CD14-positive monocyte (primary cell): Measurements from ENCODE around the gene HP1BP3. TPM values are rescaled to one million over a fixed set of nuclear protein-coding genes. Genes with fewer than 3 reads are reported as not detected.

Experiments
- DNase-seq, 3 donors: peaks; one replicate each; pipeline ENCODE4 v3.0.0-alpha.2; 2011 to 2022
- H2AFZ ChIP-seq: 2 replicates; pipeline ENCODE4 v1.6.0; 2012; ENCODE audit warnings: mild to moderate bottlenecking, low read depth, low read length, inconsistent platforms; ENCODE audit not compliant: insufficient read depth, poor library complexity, severe bottlenecking
- H3K27ac ChIP-seq, 2 donors: 1 replicate in 1 of 2; 2 replicates in 1 of 2; pipeline ENCODE4 v1.5.1; 2012 to 2013; ENCODE audit warnings: low read length in 2 of 2, control low read depth in 1 of 2, inconsistent platforms in 1 of 2, low read depth in 1 of 2, mild to moderate bottlenecking in 1 of 2
- H3K27me3 ChIP-seq, 2 donors: one replicate each; pipeline versions ENCODE4 v1.6.0 to v1.6.1; 2011 to 2013; ENCODE audit warnings: low read length in 2 of 2; ENCODE audit not compliant: control insufficient read depth in 2 of 2, insufficient read depth in 2 of 2
- H3K36me3 ChIP-seq, 2 donors: replicated peaks in 1 of 2; 1 replicate in 1 of 2; 2 replicates in 1 of 2; pipeline versions ENCODE4 v1.5.1 to v1.6.1; 2012 to 2013; ENCODE audit warnings: low read length in 2 of 2, control low read depth in 1 of 2, inconsistent platforms in 1 of 2, mild to moderate bottlenecking in 1 of 2; ENCODE audit not compliant: insufficient read depth in 2 of 2, control insufficient read depth in 1 of 2
- H3K4me1 ChIP-seq, 2 donors: 1 replicate in 1 of 2; 2 replicates in 1 of 2; pipeline versions ENCODE4 v1.5.1 to v1.6.1; 2012 to 2013; ENCODE audit warnings: low read length in 2 of 2, control low read depth in 1 of 2, inconsistent platforms in 1 of 2, mild to moderate bottlenecking in 1 of 2, moderate library complexity in 1 of 2; ENCODE audit not compliant: insufficient read depth in 2 of 2, control insufficient read depth in 1 of 2
- H3K4me2 ChIP-seq: replicated peaks from 2 replicates; pipeline ENCODE3; 2012; ENCODE audit warnings: low read length, moderate library complexity, mild to moderate bottlenecking; ENCODE audit not compliant: poor library complexity, severe bottlenecking; ENCODE audit errors: extremely low read depth
- H3K4me3 ChIP-seq, 3 experiments: fragments of 200-600 bp in 1 of 3; sonication (generic) in 1 of 3; replicated peaks in 1 of 3; 1 replicate in 2 of 3; 2 replicates in 1 of 3; pipeline ENCODE4 v1.5.1; 2011 to 2013; ENCODE audit warnings: low read length in 3 of 3, mild to moderate bottlenecking in 3 of 3, control low read depth in 2 of 3, low read depth in 2 of 3, inconsistent platforms in 1 of 3, moderate library complexity in 1 of 3
- H3K79me2 ChIP-seq: 2 replicates; pipeline ENCODE4 v1.6.0; 2012; ENCODE audit warnings: mild to moderate bottlenecking, control low read depth, inconsistent platforms, low read length, moderate library complexity; ENCODE audit not compliant: insufficient read depth
- H3K9ac ChIP-seq: 2 replicates; pipeline ENCODE4 v1.6.0; 2017; ENCODE audit warnings: low read length, mild to moderate bottlenecking; ENCODE audit not compliant: insufficient read depth, poor library complexity, severe bottlenecking
- H3K9me3 ChIP-seq, 2 donors: replicated peaks in 1 of 2; 1 replicate in 1 of 2; 2 replicates in 1 of 2; pipeline versions ENCODE4 v1.5.1 to v1.6.1; 2012 to 2013; ENCODE audit warnings: low read length in 2 of 2, control low read depth in 1 of 2; ENCODE audit not compliant: control insufficient read depth in 1 of 2, insufficient read depth in 1 of 2
- H4K20me1 ChIP-seq: 2 replicates; pipeline ENCODE4 v1.6.0; 2012; ENCODE audit warnings: mild to moderate bottlenecking, low read length, control low read depth, moderate library complexity; ENCODE audit not compliant: insufficient read depth
- H3K27ac Mint-ChIP-seq, 7 donors: one replicate each; pipeline ENCODE4 v1.8.0; 2020; ENCODE audit warnings: mild to moderate bottlenecking in 7 of 7, mixed read lengths in 7 of 7, moderate library complexity in 6 of 7, inconsistent platforms in 2 of 7
- H3K27me3 Mint-ChIP-seq, 3 donors: one replicate each; pipeline ENCODE4 v1.8.0; 2021 to 2022; ENCODE audit warnings: low read depth in 3 of 3, mild to moderate bottlenecking in 3 of 3, mixed read lengths in 3 of 3, moderate library complexity in 3 of 3, inconsistent platforms in 1 of 3
- H3K36me3 Mint-ChIP-seq, 2 donors: one replicate each; pipeline ENCODE4 v1.8.0; 2020; ENCODE audit warnings: mixed read lengths in 2 of 2, inconsistent platforms in 1 of 2, mild to moderate bottlenecking in 1 of 2
- H3K4me1 Mint-ChIP-seq: one replicate; pipeline ENCODE4 v1.8.0; 2020; ENCODE audit warnings: mild to moderate bottlenecking, mixed read lengths
- H3K4me3 Mint-ChIP-seq, 2 donors: one replicate each; pipeline ENCODE4 v1.8.0; 2020; ENCODE audit warnings: mild to moderate bottlenecking in 2 of 2, mixed read lengths in 2 of 2, moderate library complexity in 1 of 2
- H3K9me3 Mint-ChIP-seq, 7 donors: one replicate each; pipeline ENCODE4 v1.8.0; 2020 to 2022; ENCODE audit warnings: mixed read lengths in 7 of 7, mild to moderate bottlenecking in 6 of 7, moderate library complexity in 6 of 7, inconsistent platforms in 2 of 7
- WGBS: methylation state at CpG from one replicate; pipeline ENCODE4 v1.1.5; 2013; ENCODE audit warnings: missing lambda C conversion rate; ENCODE audit not compliant: insufficient coverage; 5-methylcytosine and 5-hydroxymethylcytosine counted together
- intact Hi-C, 2 donors: fragments of 100-400 bp; cut with micrococcal nuclease; formaldehyde crosslinking; loops; one replicate each; pipeline versions ENCODE4 v1.15.0 to v1.15.1; 2023
- polyA plus RNA-seq, 3 donors: library from polyadenylated mRNA; depleted of rRNA in 1 of 3; unstranded in 2 of 3; stranded (reverse) in 1 of 3; fragments of 300-500 nt in 2 of 3; fragments of >200 nt in 1 of 3; fragmentation: Illumina TruSeq in 2 of 3; gene quantifications; 1 replicate in 2 of 3; 2 replicates in 1 of 3; pipeline ENCODE4 v1.2.3, GENCODE V29; 2012 to 2021
- TF ChIP-seq, protein P1 (sequence below): fragments of 200-600 bp; IDR thresholded peaks from one replicate; pipeline ENCODE4 v1.8.0; 2022; ENCODE audit warnings: antibody characterized with exemption, mild to moderate bottlenecking

Gene HP1BP3
- polyA plus RNA-seq, 3 donors: 121 to 137 (median 135) TPM

DNA sequence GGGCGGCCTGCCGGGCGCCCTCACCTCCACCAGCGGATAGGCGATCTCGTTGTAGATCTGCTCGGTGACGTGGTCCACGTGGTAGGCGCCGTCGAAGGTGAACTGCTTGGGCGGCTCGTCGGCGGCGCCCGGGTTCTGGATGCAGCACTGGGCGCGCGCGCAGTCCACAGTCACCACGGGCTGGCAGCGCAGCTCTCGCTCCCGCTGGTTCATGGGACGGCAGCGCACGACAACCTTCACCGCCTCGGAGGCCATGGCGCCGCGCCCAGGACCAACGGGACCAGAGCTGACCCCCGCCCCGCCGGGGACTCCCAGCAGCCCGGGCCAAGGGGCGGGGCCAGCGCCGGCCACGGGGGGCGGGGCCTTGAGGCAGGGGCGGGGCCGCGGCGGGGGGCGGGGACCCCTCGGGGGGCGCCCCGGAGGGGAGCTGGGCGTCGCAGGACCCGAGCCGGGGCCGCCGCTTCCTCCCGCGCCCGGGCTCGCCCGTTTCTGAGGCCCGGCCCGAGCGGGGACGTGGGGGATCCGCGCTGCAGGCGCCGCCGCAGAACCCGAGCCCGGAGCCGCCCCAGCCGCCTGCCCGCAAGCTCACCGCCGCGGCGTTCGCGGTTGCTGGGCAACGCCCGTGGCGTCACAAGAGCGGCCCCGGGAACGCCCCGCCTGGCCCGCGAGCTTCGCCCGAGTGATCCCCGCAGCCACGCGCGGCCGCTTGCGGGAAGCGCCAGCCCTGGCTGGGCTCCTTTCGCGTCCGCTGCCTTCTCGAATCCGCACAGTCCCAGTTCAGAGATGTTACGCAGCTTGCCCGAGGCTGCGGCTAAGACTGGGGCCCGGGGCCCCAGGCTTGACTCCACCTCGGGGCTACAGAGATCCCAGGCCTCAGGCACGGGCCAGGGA lies 69.4 kb downstream of the HP1BP3 start, which contains the start of gene KIF17:
Gene KIF17, minus strand, starts transcription at position 556 of the 891 bp plus-strand sequence. Its CDS starts 301 bp downstream, at position 255.
- no peaks in the 10 kb centered on the region for H3K79me2 ChIP-seq
- no peak within 1 kb of the TSS for H3K9ac ChIP-seq
- no peaks in the 10 kb centered on the region for H3K9me3 ChIP-seq
- H3K4me3 Mint-ChIP-seq: peak within 1 kb of the TSS; percentile 64 to 81
- no peak within 1 kb of the TSS for H3K27ac ChIP-seq
- peaks cover 0 to 3% of the 10 kb centered on the region in 2 donors for H3K36me3 Mint-ChIP-seq
- peaks cover 9 to 41% of the 10 kb centered on the region in 2 donors for H3K27me3 ChIP-seq
- H2AFZ ChIP-seq: peak within 1 kb of the TSS; percentile 72
- peak within 1 kb of the TSS in 2 of 3 experiments; percentile 24 to 61 for H3K4me3 ChIP-seq
- peaks cover 15 to 18% of the 10 kb centered on the region in 2 donors for H3K4me1 ChIP-seq
- peak within 1 kb of the TSS; percentile 74 for H3K4me2 ChIP-seq
- H4K20me1 ChIP-seq: no peaks in the 10 kb centered on the region
- H3K27ac Mint-ChIP-seq: peak within 1 kb of the TSS in 2 of 7 donors; percentile 22 to 25
- peaks cover 0 to 8% (median 2%) of the 10 kb centered on the region in 7 donors for H3K9me3 Mint-ChIP-seq
- peaks cover 36 to 57% (median 42%) of the 10 kb centered on the region in 3 donors for H3K27me3 Mint-ChIP-seq
- WGBS: 2% methylated on average over 112 of the region's 112 CpGs
- intact Hi-C loops: no loop called here
- DNase-seq: peak; percentile 77 to 87 (median 78)
- H3K4me1 Mint-ChIP-seq: peaks cover 17% of the 10 kb centered on the region
- no peaks in the 10 kb centered on the region for H3K36me3 ChIP-seq
- TF ChIP-seq, protein P1, sequence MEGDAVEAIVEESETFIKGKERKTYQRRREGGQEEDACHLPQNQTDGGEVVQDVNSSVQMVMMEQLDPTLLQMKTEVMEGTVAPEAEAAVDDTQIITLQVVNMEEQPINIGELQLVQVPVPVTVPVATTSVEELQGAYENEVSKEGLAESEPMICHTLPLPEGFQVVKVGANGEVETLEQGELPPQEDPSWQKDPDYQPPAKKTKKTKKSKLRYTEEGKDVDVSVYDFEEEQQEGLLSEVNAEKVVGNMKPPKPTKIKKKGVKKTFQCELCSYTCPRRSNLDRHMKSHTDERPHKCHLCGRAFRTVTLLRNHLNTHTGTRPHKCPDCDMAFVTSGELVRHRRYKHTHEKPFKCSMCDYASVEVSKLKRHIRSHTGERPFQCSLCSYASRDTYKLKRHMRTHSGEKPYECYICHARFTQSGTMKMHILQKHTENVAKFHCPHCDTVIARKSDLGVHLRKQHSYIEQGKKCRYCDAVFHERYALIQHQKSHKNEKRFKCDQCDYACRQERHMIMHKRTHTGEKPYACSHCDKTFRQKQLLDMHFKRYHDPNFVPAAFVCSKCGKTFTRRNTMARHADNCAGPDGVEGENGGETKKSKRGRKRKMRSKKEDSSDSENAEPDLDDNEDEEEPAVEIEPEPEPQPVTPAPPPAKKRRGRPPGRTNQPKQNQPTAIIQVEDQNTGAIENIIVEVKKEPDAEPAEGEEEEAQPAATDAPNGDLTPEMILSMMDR: no peak

DNA sequence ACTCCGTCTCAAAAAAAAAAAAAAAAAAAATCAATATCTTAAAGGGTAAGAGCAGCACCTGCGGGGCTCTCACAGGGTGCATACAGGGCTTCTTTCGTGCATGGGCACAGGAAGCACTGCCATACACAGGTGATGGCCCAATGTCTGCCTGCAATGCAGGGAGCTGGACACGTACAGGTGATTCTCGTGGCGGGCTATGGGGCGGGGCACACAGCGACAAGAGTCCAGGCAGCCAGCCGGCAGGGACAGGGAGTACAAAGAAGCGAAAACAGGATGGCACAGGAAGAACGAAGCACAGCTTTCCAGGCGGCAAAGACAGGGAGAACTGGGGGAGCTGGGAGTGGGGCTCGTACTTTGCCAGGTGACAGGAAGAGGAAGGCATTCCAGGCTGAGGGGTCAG lies 70.9 kb downstream of the HP1BP3 start:
- no peak overlapping the region for H3K4me3 ChIP-seq
- peaks cover 0 to 3% of the 10 kb centered on the region in 2 donors for H3K36me3 Mint-ChIP-seq
- no peak overlapping the region for H3K9ac ChIP-seq
- no peak overlapping the region for H3K27ac ChIP-seq
- H3K27me3 ChIP-seq: peaks cover 9 to 41% of the 10 kb centered on the region in 2 donors
- H3K36me3 ChIP-seq: no peaks in the 10 kb centered on the region
- peaks cover 21 to 24% of the 10 kb centered on the region in 2 donors for H3K4me1 ChIP-seq
- intact Hi-C loops: no loop called here
- H2AFZ ChIP-seq: no peak overlapping the region
- H3K27me3 Mint-ChIP-seq: peaks cover 35 to 56% (median 42%) of the 10 kb centered on the region in 3 donors
- no peaks in the 10 kb centered on the region for H3K9me3 ChIP-seq
- H3K9me3 Mint-ChIP-seq: peaks cover 0 to 8% (median 2%) of the 10 kb centered on the region in 7 donors
- no peak overlapping the region for H3K4me2 ChIP-seq
- H3K4me3 Mint-ChIP-seq: peak overlapping the region in 1 of 2 donors; percentile 66
- H3K4me1 Mint-ChIP-seq: peaks cover 23% of the 10 kb centered on the region
- no peaks in the 10 kb centered on the region for H3K79me2 ChIP-seq
- TF ChIP-seq, protein P1: no peak
- WGBS: 85% methylated on average over 11 of the region's 13 CpGs
- H3K27ac Mint-ChIP-seq: peak overlapping the region in 3 of 7 donors; percentile 11 to 77 (median 48)
- no peak for DNase-seq
- H4K20me1 ChIP-seq: no peaks in the 10 kb centered on the region
